ENCODE data around the gene CKAP5.

CKAP5 gene

DNA sequence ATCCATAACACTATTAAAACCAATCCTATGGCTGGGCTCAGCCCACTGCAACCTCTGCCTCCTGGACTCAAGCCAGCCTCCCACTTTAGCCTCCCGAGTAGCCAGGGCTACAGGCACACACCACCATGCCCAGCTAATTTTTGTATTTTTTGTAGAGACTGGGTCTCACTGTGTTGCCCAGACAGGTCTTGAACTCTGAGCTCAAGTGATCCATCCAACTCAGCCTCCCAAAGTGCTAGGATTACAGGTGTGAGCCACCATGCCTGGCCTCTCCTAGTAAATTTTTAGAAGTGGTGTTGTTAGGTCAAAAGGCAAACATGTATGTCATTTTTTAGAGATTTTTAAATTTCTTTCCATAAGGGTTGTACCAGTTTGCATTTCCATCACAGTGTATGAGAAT lies 112.8 kb downstream of the CKAP5 start:
- H3K36me3 Mint-ChIP-seq (ENCODE audit: low read depth) = no peaks in the 10 kb centered on the region
- no peaks in the 10 kb centered on the region for H3K9me3 Mint-ChIP-seq
- no peak overlapping the region for H3K4me3 Mint-ChIP-seq
- no peaks in the 10 kb centered on the region for H3K27me3 Mint-ChIP-seq
- no peaks in the 10 kb centered on the region for H3K4me1 Mint-ChIP-seq (ENCODE audit: low read depth)
- no peak overlapping the region for H3K27ac Mint-ChIP-seq

DNA sequence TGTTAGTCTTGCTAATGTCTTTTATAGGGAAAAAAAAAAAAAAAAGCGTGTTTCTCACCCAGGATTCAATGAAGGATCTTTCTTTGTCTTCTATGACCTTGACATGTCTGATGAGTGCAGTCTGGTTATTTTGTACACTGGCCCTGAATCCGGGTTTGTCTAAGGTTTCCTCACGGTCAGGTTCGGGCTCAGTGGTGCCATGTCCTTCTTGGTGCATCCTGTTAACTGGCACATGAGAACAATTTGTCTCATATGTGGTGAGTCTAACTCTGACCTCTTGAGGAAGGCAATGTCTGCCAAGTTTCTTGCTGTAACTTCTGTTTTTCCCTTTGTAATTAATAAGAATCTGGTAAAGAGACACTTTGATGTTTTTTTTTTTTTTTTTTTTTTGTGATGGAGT lies 114.5 kb downstream of the CKAP5 start:
- Mint-ChIP-seq H3K27me3 (no peaks in the 10 kb centered on the region), H3K27ac (no peak overlapping the region), H3K36me3 (ENCODE audit: low read depth) (no peaks in the 10 kb centered on the region), H3K4me1 (ENCODE audit: low read depth) (no peaks in the 10 kb centered on the region), H3K4me3 (no peak overlapping the region), H3K9me3 (no peaks in the 10 kb centered on the region)

DNA sequence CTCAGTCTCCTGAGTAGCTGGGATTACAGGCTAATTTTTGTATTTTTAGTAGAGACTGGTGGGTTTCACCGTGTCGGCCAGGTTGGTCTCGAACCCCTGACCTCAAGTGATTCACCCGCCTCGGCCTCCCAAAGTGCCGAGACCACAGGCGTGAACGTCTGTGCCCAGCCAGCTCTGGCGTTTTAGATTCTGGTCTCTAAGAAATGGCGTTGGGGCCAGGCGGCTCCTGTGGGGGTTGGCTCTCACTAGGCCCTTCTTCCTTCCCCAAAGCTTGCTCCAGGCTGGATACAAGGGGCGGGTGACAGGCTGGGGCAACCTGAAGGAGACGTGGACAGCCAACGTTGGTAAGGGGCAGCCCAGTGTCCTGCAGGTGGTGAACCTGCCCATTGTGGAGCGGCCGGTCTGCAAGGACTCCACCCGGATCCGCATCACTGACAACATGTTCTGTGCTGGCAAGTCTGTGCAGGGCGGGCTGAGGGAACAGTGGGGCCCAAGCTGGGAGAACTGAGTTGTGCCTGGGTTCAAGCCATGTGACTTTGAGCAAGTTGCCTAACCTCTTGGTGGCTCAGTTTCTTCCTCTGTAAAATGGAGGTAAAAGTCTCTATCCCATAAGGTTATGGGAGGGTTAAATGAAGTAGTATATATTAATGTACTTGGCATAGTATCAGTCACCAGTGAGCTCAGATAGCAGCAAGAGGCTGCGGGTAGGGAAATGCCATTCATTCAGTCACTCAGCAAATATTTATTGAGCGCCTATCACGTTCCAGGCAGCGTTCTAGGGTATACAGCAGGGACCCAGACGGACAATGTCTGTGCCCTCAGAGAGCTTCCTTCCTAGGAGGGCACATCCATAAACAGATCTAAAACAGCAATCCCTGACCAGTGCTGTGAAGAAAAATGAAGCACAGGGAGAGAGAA lies 116.7 kb downstream of the CKAP5 start:
- Mint-ChIP-seq H3K9me3 (no peaks in the 10 kb centered on the region), H3K4me1 (ENCODE audit: low read depth) (no peaks in the 10 kb centered on the region), H3K27me3 (no peaks in the 10 kb centered on the region), H3K36me3 (ENCODE audit: low read depth) (no peaks in the 10 kb centered on the region), H3K4me3 (no peak overlapping the region), H3K27ac (no peak overlapping the region)

DNA sequence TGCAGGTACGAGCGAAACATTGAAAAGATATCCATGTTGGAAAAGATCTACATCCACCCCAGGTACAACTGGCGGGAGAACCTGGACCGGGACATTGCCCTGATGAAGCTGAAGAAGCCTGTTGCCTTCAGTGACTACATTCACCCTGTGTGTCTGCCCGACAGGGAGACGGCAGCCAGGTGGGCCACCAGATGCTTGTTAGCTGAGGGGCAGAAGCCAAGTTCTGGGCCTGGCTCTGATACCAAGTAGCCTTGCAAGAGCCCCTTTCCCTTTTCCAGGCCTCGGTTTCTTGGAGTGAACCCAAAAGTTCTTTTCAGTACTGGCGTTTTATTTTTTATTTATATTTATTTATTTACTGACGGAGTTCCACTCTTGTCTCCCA lies 117.4 kb downstream of the CKAP5 start:
- Mint-ChIP-seq H3K4me1 (ENCODE audit: low read depth) (no peaks in the 10 kb centered on the region), H3K27me3 (no peaks in the 10 kb centered on the region), H3K36me3 (ENCODE audit: low read depth) (no peaks in the 10 kb centered on the region), H3K27ac (no peak overlapping the region), H3K9me3 (no peaks in the 10 kb centered on the region), H3K4me3 (no peak overlapping the region)

DNA sequence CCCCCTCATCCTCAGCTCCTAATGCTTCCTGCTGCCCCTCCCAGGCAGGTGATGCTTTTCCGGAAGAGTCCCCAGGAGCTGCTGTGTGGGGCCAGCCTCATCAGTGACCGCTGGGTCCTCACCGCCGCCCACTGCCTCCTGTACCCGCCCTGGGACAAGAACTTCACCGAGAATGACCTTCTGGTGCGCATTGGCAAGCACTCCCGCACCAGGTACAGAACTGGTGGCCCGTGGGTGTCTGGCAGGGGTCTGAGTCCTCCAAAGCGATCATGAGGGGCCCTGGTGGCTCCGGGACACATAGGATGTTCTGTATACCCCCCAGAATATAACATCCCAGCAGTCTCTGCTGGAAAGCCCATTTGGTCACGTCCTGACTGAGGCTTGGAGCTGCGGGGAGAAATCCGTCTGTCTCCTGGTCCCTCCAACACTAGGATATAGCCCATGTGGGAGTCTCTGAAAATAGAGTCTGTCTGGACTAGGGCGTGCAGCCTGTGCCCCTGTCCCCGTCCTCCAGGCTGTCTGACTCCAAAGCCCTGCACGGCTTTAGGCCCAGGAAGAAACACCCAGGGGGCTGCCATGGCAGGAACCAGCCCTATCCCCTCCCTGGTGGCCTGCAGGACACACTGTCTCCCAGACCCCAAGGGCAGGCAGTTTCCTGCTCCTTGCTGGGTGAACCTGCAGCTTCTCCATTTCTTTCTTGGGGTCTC lies 118.0 kb downstream of the CKAP5 start:
- H3K27me3 Mint-ChIP-seq = no peaks in the 10 kb centered on the region
- H3K4me3 Mint-ChIP-seq = no peak overlapping the region
- no peak overlapping the region for H3K27ac Mint-ChIP-seq
- H3K36me3 Mint-ChIP-seq (ENCODE audit: low read depth) = no peaks in the 10 kb centered on the region
- no peaks in the 10 kb centered on the region for H3K9me3 Mint-ChIP-seq
- H3K4me1 Mint-ChIP-seq (ENCODE audit: low read depth) = no peaks in the 10 kb centered on the region

DNA sequence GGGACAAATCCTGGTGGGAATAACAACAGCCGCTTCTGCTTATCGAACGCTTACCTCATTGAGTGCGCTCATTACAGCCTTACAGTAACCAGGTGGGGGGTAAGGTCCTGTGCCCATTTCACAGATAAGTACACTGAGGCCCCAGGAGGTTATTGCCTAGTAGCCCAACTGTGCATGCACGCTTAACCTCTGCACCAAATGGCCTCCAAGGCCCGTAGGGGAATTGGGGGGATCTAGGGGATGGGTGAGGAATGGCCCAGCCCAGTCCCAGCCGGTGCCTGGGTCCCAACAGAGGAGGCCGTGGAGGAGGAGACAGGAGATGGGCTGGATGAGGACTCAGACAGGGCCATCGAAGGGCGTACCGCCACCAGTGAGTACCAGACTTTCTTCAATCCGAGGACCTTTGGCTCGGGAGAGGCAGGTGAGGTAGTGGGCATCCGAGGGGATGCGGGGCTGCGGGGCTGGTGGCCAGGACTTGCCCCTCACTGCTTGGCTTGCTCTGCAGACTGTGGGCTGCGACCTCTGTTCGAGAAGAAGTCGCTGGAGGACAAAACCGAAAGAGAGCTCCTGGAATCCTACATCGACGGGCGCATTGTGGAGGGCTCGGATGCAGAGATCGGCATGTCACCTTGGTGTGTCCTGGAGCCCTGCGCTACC lies 119.7 kb downstream of the CKAP5 start:
- H3K4me3 Mint-ChIP-seq = no peak overlapping the region
- no peaks in the 10 kb centered on the region for H3K36me3 Mint-ChIP-seq (ENCODE audit: low read depth)
- no peaks in the 10 kb centered on the region for H3K4me1 Mint-ChIP-seq (ENCODE audit: low read depth)
- no peak overlapping the region for H3K27ac Mint-ChIP-seq
- H3K9me3 Mint-ChIP-seq = no peaks in the 10 kb centered on the region
- no peaks in the 10 kb centered on the region for H3K27me3 Mint-ChIP-seq

DNA sequence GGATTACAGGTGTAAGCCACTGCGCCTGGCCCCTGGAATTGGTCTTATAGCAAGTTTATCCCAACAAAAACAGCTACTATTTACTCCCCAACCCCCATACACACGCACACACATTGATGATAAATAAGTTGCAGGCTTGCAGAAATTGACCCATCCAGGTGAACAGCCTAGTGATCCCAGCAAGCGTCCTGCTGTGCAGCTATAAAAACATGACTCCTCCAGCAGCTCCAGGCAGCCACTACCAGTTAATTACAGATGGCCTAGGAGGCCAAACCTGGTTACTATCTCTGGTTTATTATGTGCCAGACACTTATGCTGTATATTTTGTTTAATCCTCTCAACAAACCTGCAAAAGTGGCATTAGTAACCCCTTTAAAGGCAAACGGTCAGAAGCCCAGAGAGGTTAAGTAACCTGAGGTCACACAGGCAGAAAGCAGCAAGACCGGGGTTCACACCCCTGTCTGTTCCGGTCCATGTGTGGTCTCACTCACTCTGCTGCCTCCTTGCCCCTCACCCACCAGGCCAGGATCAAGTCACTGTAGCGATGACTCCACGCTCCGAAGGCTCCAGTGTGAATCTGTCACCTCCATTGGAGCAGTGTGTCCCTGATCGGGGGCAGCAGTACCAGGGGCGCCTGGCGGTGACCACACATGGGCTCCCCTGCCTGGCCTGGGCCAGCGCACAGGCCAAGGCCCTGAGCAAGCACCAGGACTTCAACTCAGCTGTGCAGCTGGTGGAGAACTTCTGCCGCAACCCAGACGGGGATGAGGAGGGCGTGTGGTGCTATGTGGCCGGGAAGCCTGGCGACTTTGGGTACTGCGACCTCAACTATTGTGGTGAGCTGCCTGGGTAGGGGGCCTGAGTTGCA lies 120.5 kb downstream of the CKAP5 start:
- H3K27me3 Mint-ChIP-seq = no peaks in the 10 kb centered on the region
- H3K9me3 Mint-ChIP-seq = no peaks in the 10 kb centered on the region
- H3K4me3 Mint-ChIP-seq = no peak overlapping the region
- H3K36me3 Mint-ChIP-seq (ENCODE audit: low read depth) = no peaks in the 10 kb centered on the region
- H3K4me1 Mint-ChIP-seq (ENCODE audit: low read depth) = no peaks in the 10 kb centered on the region
- no peak overlapping the region for H3K27ac Mint-ChIP-seq

DNA sequence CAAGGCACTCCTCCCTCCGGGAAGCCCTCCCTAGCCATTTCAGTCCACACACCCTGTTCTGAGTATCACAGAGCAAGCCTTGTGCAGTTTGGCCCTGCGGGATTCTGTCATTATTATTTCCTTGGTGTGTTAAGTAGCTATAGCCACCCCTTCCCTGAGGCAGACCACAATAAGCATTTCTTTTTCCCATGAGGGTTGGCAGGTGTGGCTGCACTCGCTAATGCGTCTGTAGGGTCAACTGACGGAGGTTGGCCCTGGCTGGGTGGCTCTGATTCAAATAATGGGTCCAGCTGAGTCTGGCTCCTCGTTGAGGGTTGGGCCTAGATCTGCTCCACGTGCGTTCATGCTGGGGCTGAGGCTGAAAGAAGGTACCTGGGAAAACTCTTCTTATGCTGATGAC lies 122.0 kb downstream of the CKAP5 start:
- H3K4me3 Mint-ChIP-seq = no peak overlapping the region
- no peak overlapping the region for H3K27ac Mint-ChIP-seq
- no peaks in the 10 kb centered on the region for H3K4me1 Mint-ChIP-seq (ENCODE audit: low read depth)
- H3K27me3 Mint-ChIP-seq = no peaks in the 10 kb centered on the region
- H3K9me3 Mint-ChIP-seq = no peaks in the 10 kb centered on the region
- H3K36me3 Mint-ChIP-seq (ENCODE audit: low read depth) = no peaks in the 10 kb centered on the region

DNA sequence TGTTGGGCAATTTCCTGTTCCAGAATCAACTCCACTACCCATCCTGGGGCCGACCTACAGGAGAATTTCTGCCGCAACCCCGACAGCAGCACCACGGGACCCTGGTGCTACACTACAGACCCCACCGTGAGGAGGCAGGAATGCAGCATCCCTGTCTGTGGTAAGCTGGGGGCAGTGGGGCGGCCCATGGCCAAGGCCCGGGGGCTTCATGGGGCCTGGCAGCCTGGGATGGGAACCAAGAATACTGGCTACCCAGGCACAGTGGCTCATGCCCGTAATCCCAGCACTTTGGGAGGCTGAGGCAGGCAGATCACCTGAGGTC lies 122.8 kb downstream of the CKAP5 start:
- no peak overlapping the region for H3K27ac Mint-ChIP-seq
- no peaks in the 10 kb centered on the region for H3K4me1 Mint-ChIP-seq (ENCODE audit: low read depth)
- no peak overlapping the region for H3K4me3 Mint-ChIP-seq
- H3K36me3 Mint-ChIP-seq (ENCODE audit: low read depth) = no peaks in the 10 kb centered on the region
- no peaks in the 10 kb centered on the region for H3K27me3 Mint-ChIP-seq
- no peaks in the 10 kb centered on the region for H3K9me3 Mint-ChIP-seq

DNA sequence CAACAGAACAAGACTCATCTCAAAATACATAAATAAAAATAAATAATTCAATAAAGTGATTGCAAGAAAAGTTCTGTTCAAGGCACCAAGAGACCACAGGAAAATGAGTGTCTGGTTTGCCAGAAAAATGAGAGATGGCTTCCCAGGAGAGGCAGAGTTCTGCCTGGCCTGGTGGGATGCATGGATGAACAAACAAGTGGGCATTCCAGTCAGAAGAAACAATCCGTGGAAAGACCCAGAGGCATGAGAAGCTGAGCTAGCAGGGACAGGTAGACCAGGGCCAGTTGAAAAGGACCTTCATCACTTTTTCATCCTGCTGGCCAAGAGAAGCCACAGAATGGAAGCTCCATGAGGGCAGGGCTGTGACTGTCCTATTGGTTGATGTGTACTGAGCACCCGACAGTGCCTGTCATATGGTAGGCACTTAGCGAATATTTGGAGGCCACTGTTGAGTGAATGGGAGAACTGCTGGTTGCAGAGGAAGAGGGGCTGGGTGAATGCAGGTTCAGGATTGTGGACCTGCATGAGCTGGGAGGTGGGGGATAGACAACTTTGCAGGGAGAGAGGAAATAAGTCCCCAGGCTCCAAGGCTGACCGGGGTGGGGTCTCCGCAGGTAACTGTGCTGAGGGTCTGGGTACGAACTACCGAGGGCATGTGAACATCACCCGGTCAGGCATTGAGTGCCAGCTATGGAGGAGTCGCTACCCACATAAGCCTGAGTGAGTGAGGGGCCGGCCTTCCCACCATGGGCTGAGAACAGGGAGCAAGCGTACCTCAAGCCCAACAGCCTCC lies 123.3 kb downstream of the CKAP5 start:
- Mint-ChIP-seq H3K4me3 (no peak overlapping the region), H3K27ac (no peak overlapping the region), H3K27me3 (no peaks in the 10 kb centered on the region), H3K4me1 (ENCODE audit: low read depth) (no peaks in the 10 kb centered on the region), H3K9me3 (no peaks in the 10 kb centered on the region), H3K36me3 (ENCODE audit: low read depth) (no peaks in the 10 kb centered on the region)

DNA sequence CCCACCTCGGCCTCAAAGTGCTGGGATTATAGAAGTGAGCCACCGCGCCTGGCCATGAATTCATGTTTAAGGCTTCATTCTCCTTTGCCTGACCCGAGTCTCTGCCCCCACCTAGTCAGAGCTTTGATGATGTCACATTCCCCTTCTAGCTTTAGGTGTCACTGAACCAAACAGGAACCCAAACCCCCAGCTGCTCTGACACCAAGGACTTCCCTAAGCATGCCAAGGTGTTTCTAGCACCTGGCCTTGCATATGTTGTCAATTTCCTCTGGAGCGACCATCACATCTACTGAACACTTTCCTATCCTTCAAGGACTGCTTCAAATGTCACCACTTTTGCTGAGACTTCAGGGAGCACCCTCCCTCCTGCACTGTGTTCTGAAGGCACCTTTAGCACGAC lies 124.8 kb downstream of the CKAP5 start:
- no peaks in the 10 kb centered on the region for H3K9me3 Mint-ChIP-seq
- no peak overlapping the region for H3K27ac Mint-ChIP-seq
- H3K36me3 Mint-ChIP-seq (ENCODE audit: low read depth) = no peaks in the 10 kb centered on the region
- H3K4me3 Mint-ChIP-seq = no peak overlapping the region
- no peaks in the 10 kb centered on the region for H3K4me1 Mint-ChIP-seq (ENCODE audit: low read depth)
- no peaks in the 10 kb centered on the region for H3K27me3 Mint-ChIP-seq

DNA sequence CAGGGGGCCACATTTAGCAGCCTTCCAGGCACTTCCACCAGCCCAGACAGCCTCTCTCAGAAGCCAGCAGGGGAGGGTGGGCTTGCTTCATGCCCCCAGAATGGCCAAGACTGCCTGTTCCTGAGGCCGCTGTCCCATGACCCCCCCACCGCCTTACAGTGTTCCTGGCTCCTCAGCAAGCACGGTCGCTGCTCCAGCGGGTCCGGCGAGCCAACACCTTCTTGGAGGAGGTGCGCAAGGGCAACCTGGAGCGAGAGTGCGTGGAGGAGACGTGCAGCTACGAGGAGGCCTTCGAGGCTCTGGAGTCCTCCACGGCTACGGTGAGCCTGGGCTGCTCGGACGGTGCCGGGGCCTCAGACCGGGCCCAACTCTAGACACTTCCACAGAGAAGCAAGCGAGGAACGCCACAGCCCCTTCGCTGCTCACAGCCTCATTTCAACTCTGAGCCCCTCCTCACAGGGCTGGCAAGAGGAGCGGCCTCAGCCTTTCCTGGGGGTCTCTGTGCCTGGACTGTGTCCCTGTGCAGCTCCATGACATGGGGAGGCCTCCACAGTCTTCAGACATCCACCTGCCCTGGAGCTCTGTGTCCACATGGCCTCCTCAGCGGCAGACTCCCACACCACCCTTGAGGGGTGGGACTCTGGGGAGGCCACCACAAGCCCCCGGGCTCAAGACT lies 126.4 kb downstream of the CKAP5 start:
- H3K4me3 Mint-ChIP-seq = no peak overlapping the region
- H3K36me3 Mint-ChIP-seq (ENCODE audit: low read depth) = no peaks in the 10 kb centered on the region
- H3K9me3 Mint-ChIP-seq = no peaks in the 10 kb centered on the region
- no peaks in the 10 kb centered on the region for H3K4me1 Mint-ChIP-seq (ENCODE audit: low read depth)
- no peak overlapping the region for H3K27ac Mint-ChIP-seq
- H3K27me3 Mint-ChIP-seq = no peaks in the 10 kb centered on the region

DNA sequence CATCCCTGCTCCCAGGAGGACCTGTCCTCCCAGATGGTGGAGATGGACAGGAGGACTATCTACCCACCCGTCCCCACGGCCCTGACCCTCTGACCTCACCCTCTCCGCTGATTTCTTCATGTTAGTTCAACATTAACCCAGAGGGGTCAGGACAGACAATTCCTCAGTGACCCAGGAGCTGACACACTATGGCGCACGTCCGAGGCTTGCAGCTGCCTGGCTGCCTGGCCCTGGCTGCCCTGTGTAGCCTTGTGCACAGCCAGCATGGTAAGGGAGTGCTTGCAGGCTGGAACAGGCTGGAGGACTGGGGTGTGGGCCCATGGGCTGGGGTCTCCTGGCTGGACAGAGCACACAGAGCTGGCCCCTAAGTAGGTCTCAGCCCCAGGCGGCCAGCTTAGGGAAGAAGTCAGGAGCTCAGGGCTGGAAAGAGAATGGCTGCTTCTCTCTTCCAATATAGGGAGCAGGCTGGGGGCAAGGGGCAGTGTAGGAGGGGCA lies 127.0 kb downstream of the CKAP5 start, which contains the start of gene F2:
F2 (plus strand) TSS at position 166 of the 495 bp plus-strand sequence; CDS start at position 189, 23 bp downstream.
- Mint-ChIP-seq H3K4me3 (no peak within 1 kb of the TSS), H3K27me3 (no peaks in the 10 kb centered on the region), H3K27ac (no peak within 1 kb of the TSS), H3K9me3 (no peaks in the 10 kb centered on the region), H3K4me1 (ENCODE audit: low read depth) (no peaks in the 10 kb centered on the region), H3K36me3 (ENCODE audit: low read depth) (no peaks in the 10 kb centered on the region)

Data from stimulated activated naive CD8-positive, alpha-beta T cell treated with anti-CD3 and anti-CD28 coated beads, Interleukin-15, Interleukin-2, amounts not matched to agents 100 ng/mL and 50 ng/mL, for 24 hours (primary cell).